Measurements from ENCODE around the gene SH3PXD2B. TPM values are rescaled to one million over a fixed set of nuclear protein-coding genes. Genes with fewer than 3 reads are reported as not detected.

SH3PXD2B gene
- total RNA-seq, 1 experiment from 2014 or later, result 27.5 TPM

GRCh38 chr5:172497591-172498255 lies 43.4 kb upstream of the SH3PXD2B start:
- BruUV-seq (replicated peaks), result no TSS peak

More at GRCh38 chr5:172497591-172498255, 43.4 kb upstream of the SH3PXD2B start:
- no peak overlapping the region for H3K4me3 ChIP-seq (replicated peaks in 1 of 2; ENCODE audit: low read depth in 1 of 2, low read length in 2 of 2)
- no peak for DNase-seq (ENCODE audit: low read depth, low spot score)
- no peaks in the 10 kb centered on the region for H3K9me3 ChIP-seq (ENCODE audit: control insufficient read depth in 1 of 2, insufficient read depth in 1 of 2, low read depth in 1 of 2, low read length in 2 of 2)
- no peaks in the 10 kb centered on the region for H3K9me2 ChIP-seq (ENCODE audit: insufficient read depth)
- no peak for TF ChIP-seq YY1 (IDR thresholded peaks at IDR 0.05; ENCODE audit: extremely low read depth, insufficient replicate concordance, low read depth, low read length)
- no peak for TF ChIP-seq SRF (IDR thresholded peaks at IDR 0.05; ENCODE audit: low read depth)
- TF ChIP-seq ZFX (IDR thresholded peaks at IDR 0.05), result no peak
- TF ChIP-seq RAD21 (IDR thresholded peaks at IDR 0.05; ENCODE audit: low read depth), result no peak
- no peak for TF ChIP-seq REST (IDR thresholded peaks at IDR 0.05; ENCODE audit: low read depth)
- no peak for TF ChIP-seq ELF1 (IDR thresholded peaks at IDR 0.05; ENCODE audit: borderline replicate concordance, low read depth)
- TF ChIP-seq ZNF274 (IDR thresholded peaks at IDR 0.05; ENCODE audit: low read depth, low read length), result no peak
- no peak for TF ChIP-seq ATF3 (IDR thresholded peaks at IDR 0.05)
- TF ChIP-seq JUND (IDR thresholded peaks at IDR 0.05), result no peak
- no peak for TF ChIP-seq SP1 (IDR thresholded peaks at IDR 0.05; ENCODE audit: low read depth)
- no peak for TF ChIP-seq CEBPB (IDR thresholded peaks at IDR 0.05; ENCODE audit: low read depth)
- TF ChIP-seq CBX3 (IDR thresholded peaks at IDR 0.05; ENCODE audit: low read depth), result no peak
- no peak for TF ChIP-seq EGR1 (IDR thresholded peaks at IDR 0.05; ENCODE audit: low read depth)
- TF ChIP-seq, protein P1, sequence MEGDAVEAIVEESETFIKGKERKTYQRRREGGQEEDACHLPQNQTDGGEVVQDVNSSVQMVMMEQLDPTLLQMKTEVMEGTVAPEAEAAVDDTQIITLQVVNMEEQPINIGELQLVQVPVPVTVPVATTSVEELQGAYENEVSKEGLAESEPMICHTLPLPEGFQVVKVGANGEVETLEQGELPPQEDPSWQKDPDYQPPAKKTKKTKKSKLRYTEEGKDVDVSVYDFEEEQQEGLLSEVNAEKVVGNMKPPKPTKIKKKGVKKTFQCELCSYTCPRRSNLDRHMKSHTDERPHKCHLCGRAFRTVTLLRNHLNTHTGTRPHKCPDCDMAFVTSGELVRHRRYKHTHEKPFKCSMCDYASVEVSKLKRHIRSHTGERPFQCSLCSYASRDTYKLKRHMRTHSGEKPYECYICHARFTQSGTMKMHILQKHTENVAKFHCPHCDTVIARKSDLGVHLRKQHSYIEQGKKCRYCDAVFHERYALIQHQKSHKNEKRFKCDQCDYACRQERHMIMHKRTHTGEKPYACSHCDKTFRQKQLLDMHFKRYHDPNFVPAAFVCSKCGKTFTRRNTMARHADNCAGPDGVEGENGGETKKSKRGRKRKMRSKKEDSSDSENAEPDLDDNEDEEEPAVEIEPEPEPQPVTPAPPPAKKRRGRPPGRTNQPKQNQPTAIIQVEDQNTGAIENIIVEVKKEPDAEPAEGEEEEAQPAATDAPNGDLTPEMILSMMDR (IDR thresholded peaks at IDR 0.05 in 2 of 3, conservative IDR thresholded peaks at IDR 0.05 in 1 of 3; ENCODE audit: borderline replicate concordance in 1 of 3, insufficient read depth in 1 of 3, low read depth in 2 of 3, low read length in 2 of 3), result no peak
- TF ChIP-seq EZH2 (IDR thresholded peaks at IDR 0.05), result no peak
- TF ChIP-seq POLR2A (IDR thresholded peaks at IDR 0.05; ENCODE audit: borderline replicate concordance, extremely low read depth, insufficient read depth, insufficient read length), result no peak
- no peak for TF ChIP-seq ZBTB33 (IDR thresholded peaks at IDR 0.05; ENCODE audit: extremely low read depth, insufficient replicate concordance, low read length)
- TF ChIP-seq, protein P2, sequence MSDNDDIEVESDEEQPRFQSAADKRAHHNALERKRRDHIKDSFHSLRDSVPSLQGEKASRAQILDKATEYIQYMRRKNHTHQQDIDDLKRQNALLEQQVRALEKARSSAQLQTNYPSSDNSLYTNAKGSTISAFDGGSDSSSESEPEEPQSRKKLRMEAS (IDR thresholded peaks at IDR 0.05), result no peak
- no peak for TF ChIP-seq FOSL1 (IDR thresholded peaks at IDR 0.05; ENCODE audit: low read depth)
- no peak for TF ChIP-seq SIN3A (IDR thresholded peaks at IDR 0.05; ENCODE audit: low read depth)
- POLR2A ChIA-PET, result no interaction called here
- no peak overlapping the region for H2AFZ ChIP-seq (ENCODE audit: low read depth, low read length, poor library complexity, severe bottlenecking)
- no peaks in the 10 kb centered on the region for H3K4me1 ChIP-seq (ENCODE audit: control insufficient read depth in 1 of 2, insufficient read depth in 2 of 2, low read length in 2 of 2)
- no peaks in the 10 kb centered on the region for H3K36me3 ChIP-seq (ENCODE audit: control insufficient read depth in 1 of 2, insufficient read depth in 2 of 2, low read length in 2 of 2)
- H3K9ac ChIP-seq (ENCODE audit: low read length), result no peak overlapping the region
- RAD21 ChIA-PET (ENCODE audit: low non-redundant PET in 1 of 2, low total read pairs in 2 of 2, uncharacterized antibody in 2 of 2, unreplicated experiment in 2 of 2), result no interaction called here
- no peak for ATAC-seq
- no peaks in the 10 kb centered on the region for H3K79me2 ChIP-seq (ENCODE audit: insufficient read depth, low read length)
- no peak overlapping the region for H3K27ac ChIP-seq (ENCODE audit: low read depth, low read length)
- H3K4me2 ChIP-seq (ENCODE audit: low read length), result no peak overlapping the region
- CTCF ChIA-PET, result no interaction called here
- H3K27me3 ChIP-seq (ENCODE audit: insufficient read depth, low read length), result peaks cover 5% of the 10 kb centered on the region; the same call in 1 of the 2 replicates
- no peaks in the 10 kb centered on the region for H4K20me1 ChIP-seq (ENCODE audit: insufficient read depth)
- intact Hi-C loops (cut with micrococcal nuclease), result no loop called here

All from HCT116 (cell line).